K562 (cell line): Measurements from ENCODE around the gene MARS1. TPM values are rescaled to one million over a fixed set of nuclear protein-coding genes. Genes with fewer than 3 reads are reported as not detected.

Experiments
- C11orf30 ChIP-seq: fragments of 450-650 bp; IDR thresholded peaks from 2 replicates; pipeline ENCODE4 v1.6.1; 2016; ENCODE audit warnings: low read depth, mild to moderate bottlenecking
- CREB5 ChIP-seq: fragments of 250-450 bp; sonication (Bioruptor Pico); IDR thresholded peaks from 2 replicates; pipeline ENCODE4 v1.5.0; 2020; ENCODE audit warnings: mild to moderate bottlenecking
- GTF2A2 ChIP-seq: IDR thresholded peaks from 2 replicates; pipeline ENCODE4 v1.6.1; 2016; ENCODE audit warnings: mild to moderate bottlenecking, missing genetic modification characterization, missing compliant biosample characterization
- HCFC1 ChIP-seq: IDR thresholded peaks from 2 replicates; pipeline ENCODE4 v1.6.1; 2012; ENCODE audit warnings: low read depth, low read length, improper control_type of control experiment
- HINFP ChIP-seq: fragments of 450-650 bp; conservative IDR thresholded peaks from 2 replicates; pipeline ENCODE4 v1.6.1; 2016; ENCODE audit warnings: missing genetic modification characterization, low read depth, mild to moderate bottlenecking, control low read depth, missing compliant biosample characterization
- HMG20B ChIP-seq: fragments of 250-450 bp; sonication (Bioruptor Pico); IDR thresholded peaks from 2 replicates; pipeline ENCODE4 v1.5.0; 2021; ENCODE audit warnings: mild to moderate bottlenecking
- MCM7 ChIP-seq, 2 experiments: fragments of 450-650 bp; IDR thresholded peaks; 2 replicates each; pipeline ENCODE4 v1.6.1; 2016 to 2018
- NCOA2 ChIP-seq, 2 experiments: fragments of 450-650 bp; IDR thresholded peaks; 2 replicates each; pipeline ENCODE4 v1.6.1; 2018; ENCODE audit warnings: mild to moderate bottlenecking in 2 of 2, moderate library complexity in 1 of 2; ENCODE audit not compliant: partially characterized antibody in 2 of 2
- NCOA4 ChIP-seq: fragments of 450-650 bp; IDR thresholded peaks from 2 replicates; pipeline ENCODE4 v1.6.1; 2018; ENCODE audit warnings: mild to moderate bottlenecking; ENCODE audit not compliant: partially characterized antibody
- NEUROD1 ChIP-seq: fragments of 150-350 bp; IDR thresholded peaks from 2 replicates; pipeline ENCODE4 v1.6.1; 2014; ENCODE audit warnings: borderline replicate concordance, low read length, low read depth; ENCODE audit not compliant: partially characterized antibody
- NFE2L1 ChIP-seq: fragments of 450-650 bp; IDR thresholded peaks from 2 replicates; pipeline ENCODE4 v1.6.1; 2016; ENCODE audit warnings: missing genetic modification characterization, low read depth, mild to moderate bottlenecking, missing compliant biosample characterization, moderate library complexity, borderline replicate concordance
- XRCC3 ChIP-seq: fragments of 450-650 bp; IDR thresholded peaks from 2 replicates; pipeline ENCODE4 v1.6.1; 2017; ENCODE audit warnings: mild to moderate bottlenecking, moderate library complexity
- ZKSCAN3 ChIP-seq: fragments of 250-450 bp; sonication (Bioruptor Pico); IDR thresholded peaks from 2 replicates; pipeline ENCODE4 v1.4.0; 2020
- ZNF232 ChIP-seq: sonication (generic); formaldehyde crosslinking; IDR thresholded peaks from 2 replicates; pipeline ENCODE4 v1.8.0; 2022; ENCODE audit warnings: mild to moderate bottlenecking, missing genetic modification reagents
- ZNF347 ChIP-seq: fragments of 450-650 bp; formaldehyde crosslinking; IDR thresholded peaks from 2 replicates; pipeline ENCODE4 v1.4.0; 2020; ENCODE audit warnings: low read depth, mild to moderate bottlenecking, moderate library complexity
- ZNF431 ChIP-seq: sonication (generic); formaldehyde crosslinking; IDR thresholded peaks from 2 replicates; pipeline ENCODE4 v1.8.0; 2022; ENCODE audit warnings: mild to moderate bottlenecking, missing genetic modification reagents
- ZNF583 ChIP-seq: fragments of 250-450 bp; sonication (Bioruptor Pico); IDR thresholded peaks from 2 replicates; pipeline ENCODE4 v1.4.0; 2020
- ZNF592 ChIP-seq: fragments of 450-650 bp; IDR thresholded peaks from 2 replicates; pipeline ENCODE4 v1.6.1; 2017; ENCODE audit warnings: antibody characterized with exemption, mild to moderate bottlenecking
- polyA plus RNA-seq, 8 experiments: library from polyadenylated mRNA; depleted of rRNA in 4 of 8; stranded (reverse) in 5 of 8; unstranded in 3 of 8; fragments of >200 nt; fragmentation: Nextera tagmentation in 2 of 8; fragmentation: Illumina TruSeq in 1 of 8; extraction: Ambion mirVana in 2 of 8; extraction: Trizol in 1 of 8; gene quantifications; 2 replicates each; pipeline versions ENCODE4 v1.2.1 to v1.2.3, GENCODE V29; 2011 to 2014; ENCODE audit warnings: inconsistent platforms in 1 of 8, missing spikeins in 1 of 8
- total RNA-seq, 7 experiments: library from RNA; depleted of rRNA in 6 of 7; stranded (reverse); fragments of >200 nt in 6 of 7; fragmentation: Illumina TruSeq in 2 of 7; extraction: Trizol in 2 of 7; gene quantifications; 2 replicates each; pipeline versions ENCODE4 v1.2.1 to v1.2.3, GENCODE V29; 2011 to 2021; ENCODE audit warnings: low replicate concordance in 1 of 7

The MARS1 gene
- total and polyA plus RNA-seq, 9 of the 15 experiments (the other 6 are each of a cell fraction or from before 2014, with no cell fraction given) = 117 to 382 (median 220) TPM

- TF ChIP-seq ZNF592 (no peak), HCFC1 (no peak), NFE2L1 (tag) (no peak), GTF2A2 (tag) (no peak), ZNF347 (CRISPR knock-in tag) (no peak), CREB5 (peak; percentile 30; the same call in 1 of the 2 replicates), ZNF431 (CRISPR knock-in tag) (no peak), NEUROD1 (no peak), C11orf30 (peak; percentile 34; the same call in 1 of the 2 replicates), HMG20B (CRISPR knock-in tag) (no peak), ZKSCAN3 (no peak), XRCC3 (no peak), NCOA4 (no peak), ZNF583 (CRISPR knock-in tag) (no peak), HINFP (tag) (no peak), NCOA2 (IDR thresholded peaks at IDR 0.05; ENCODE audit: partially characterized antibody in 2 of 2) (no peak), ZNF232 (CRISPR knock-in tag) (no peak), MCM7 (IDR thresholded peaks at IDR 0.05) (no peak)
These were observed 27.6 kb downstream of the MARS1 start (continued) for GRCh38 chr12:57515408-57515933.
